Mononuclear cell (primary cell): ENCODE results near the gene TTC1. TPM values are rescaled to one million over a fixed set of nuclear protein-coding genes. Genes with fewer than 3 reads are reported as not detected.

ENCODE experiments used
- H3K27me3 ChIP-seq: 2 replicates; pipeline ENCODE4 v1.6.0; 2011; ENCODE audit warnings: low read length, control low read depth; ENCODE audit not compliant: insufficient read depth
- H3K4me1 ChIP-seq: 2 replicates; pipeline ENCODE4 v1.5.1; 2011; ENCODE audit warnings: mild to moderate bottlenecking, low read length, control low read depth; ENCODE audit not compliant: insufficient read depth
- H3K4me3 ChIP-seq: 2 replicates; pipeline ENCODE4 v1.5.1; 2011; ENCODE audit warnings: mild to moderate bottlenecking, low read length, moderate library complexity
- H3K9me3 ChIP-seq: 2 replicates; pipeline ENCODE4 v1.5.1; 2011; ENCODE audit warnings: low read depth, mild to moderate bottlenecking, control low read depth, low read length
- total RNA-seq: library from RNA; depleted of rRNA; stranded (reverse); fragments of >200 nt; gene quantifications from one replicate; pipeline ENCODE4 v1.2.3, GENCODE V29; 2012

Gene TTC1
- total RNA-seq, 1 donor, result 20.1 TPM

- H3K4me1 ChIP-seq, result peaks cover 16% of the 10 kb centered on the region
- no peaks in the 10 kb centered on the region for H3K27me3 ChIP-seq
- no peaks in the 10 kb centered on the region for H3K9me3 ChIP-seq
Measured at GRCh38 chr5:160020964-160021363, 12.0 kb downstream of the TTC1 start.

DNA sequence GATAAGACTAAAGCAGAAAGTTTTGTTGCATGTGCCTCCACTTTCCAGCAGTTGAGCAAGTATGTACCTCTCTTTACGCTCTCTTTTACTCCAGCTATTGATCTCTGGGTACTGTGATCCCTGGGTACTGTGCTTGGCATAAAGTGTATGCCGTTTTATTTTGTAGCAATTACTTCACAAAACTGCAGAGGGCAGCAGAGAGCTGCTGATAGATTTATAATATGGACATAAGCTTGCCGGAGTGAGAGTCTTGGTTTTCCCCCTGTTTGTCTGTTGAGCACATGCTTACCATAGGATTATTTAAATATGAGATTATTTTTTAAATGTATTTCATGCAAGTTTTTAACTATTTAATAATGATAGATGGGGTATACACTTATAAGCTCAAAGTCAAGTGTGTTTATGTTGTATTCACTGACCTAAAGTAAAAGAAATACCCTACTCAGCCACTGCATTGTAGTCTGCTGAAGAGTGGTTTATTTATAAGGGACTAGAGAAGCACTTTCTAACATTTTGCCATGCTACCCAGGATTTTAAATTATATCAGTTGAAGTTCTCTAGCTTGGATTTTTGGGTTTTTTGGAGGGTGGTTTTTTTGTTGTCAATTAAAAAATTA is 13.0 kb downstream of the TTC1 start:
- H3K4me3 ChIP-seq, result no peak overlapping the region
- H3K9me3 ChIP-seq, result no peaks in the 10 kb centered on the region
- no peaks in the 10 kb centered on the region for H3K27me3 ChIP-seq
- peaks cover 16% of the 10 kb centered on the region for H3K4me1 ChIP-seq

More at GRCh38 chr5:160020964-160021363, 12.0 kb downstream of the TTC1 start:
- H3K4me3 ChIP-seq, result no peak overlapping the region

DNA sequence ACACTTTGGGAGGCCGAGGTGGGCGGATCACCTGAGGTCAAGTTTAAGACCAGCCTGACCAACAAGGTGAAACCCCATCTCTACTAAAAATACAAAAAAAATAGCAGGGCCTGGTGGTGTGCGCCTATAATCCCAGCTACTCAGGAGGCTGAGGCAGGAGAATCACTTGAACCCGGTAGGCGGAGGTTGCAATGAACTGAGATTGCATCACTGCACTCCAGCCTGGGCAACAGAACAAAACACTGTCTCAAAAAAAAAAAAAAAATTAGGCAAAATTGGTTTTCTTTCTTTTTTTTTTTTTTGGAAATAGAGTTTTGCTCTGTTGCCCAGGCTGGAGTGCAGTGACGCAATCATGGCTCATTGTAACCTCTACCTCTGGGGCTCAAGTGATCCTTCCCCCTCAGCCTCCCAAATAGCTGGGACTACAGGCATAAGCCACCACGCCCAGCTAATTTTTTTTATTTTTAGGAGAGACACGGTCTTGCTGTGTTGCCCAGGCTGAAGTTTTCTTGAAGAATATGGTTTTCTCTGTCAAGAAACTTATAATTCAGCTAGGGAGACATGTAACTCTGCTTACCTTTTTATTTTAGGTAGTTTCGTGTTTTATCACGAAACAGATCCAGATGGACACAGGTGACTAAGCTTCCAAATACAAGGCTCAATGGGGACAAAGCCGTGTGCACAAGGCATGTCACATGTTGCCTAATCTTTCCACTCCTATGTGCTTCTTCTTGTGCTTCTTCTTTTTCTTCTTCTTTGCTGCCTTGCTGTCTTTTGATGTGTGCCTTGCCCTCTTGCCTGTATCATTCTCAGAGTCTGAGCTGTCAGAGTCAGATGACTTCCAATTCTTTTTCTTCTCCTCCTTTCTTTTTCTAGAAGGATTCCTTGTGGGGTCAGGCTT is 14.3 kb downstream of the TTC1 start:
- Histone ChIP-seq H3K27me3 (no peaks in the 10 kb centered on the region), H3K4me3 (no peak overlapping the region), H3K9me3 (no peaks in the 10 kb centered on the region), H3K4me1 (peaks cover 16% of the 10 kb centered on the region)

GRCh38 chr5:160023908-160024630 is 15.1 kb downstream of the TTC1 start:
- peaks cover 16% of the 10 kb centered on the region for H3K4me1 ChIP-seq
- no peak overlapping the region for H3K4me3 ChIP-seq
- no peaks in the 10 kb centered on the region for H3K9me3 ChIP-seq
- no peaks in the 10 kb centered on the region for H3K27me3 ChIP-seq

DNA sequence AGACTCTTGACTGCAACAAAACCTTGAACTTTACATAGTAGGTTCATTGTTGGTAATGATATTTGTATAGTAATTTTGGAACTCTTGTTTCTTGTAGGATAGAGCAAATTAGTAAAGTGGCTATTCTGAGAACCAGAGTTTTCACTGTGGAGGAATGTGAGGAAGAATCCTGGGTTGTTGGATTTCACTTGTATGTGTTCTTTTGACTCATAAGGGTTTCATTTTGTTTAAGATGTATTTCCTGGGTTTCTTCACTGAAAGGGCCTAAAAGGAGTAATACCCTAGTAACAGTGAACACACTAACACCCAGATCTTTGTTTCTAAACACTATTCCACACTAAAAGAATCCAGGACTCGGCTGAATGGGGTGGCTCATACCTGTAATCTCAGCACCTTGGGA is 20.1 kb downstream of the TTC1 start:
- Histone ChIP-seq H3K4me1 (peaks cover 8% of the 10 kb centered on the region), H3K4me3 (no peak overlapping the region), H3K27me3 (no peaks in the 10 kb centered on the region), H3K9me3 (no peaks in the 10 kb centered on the region)

DNA sequence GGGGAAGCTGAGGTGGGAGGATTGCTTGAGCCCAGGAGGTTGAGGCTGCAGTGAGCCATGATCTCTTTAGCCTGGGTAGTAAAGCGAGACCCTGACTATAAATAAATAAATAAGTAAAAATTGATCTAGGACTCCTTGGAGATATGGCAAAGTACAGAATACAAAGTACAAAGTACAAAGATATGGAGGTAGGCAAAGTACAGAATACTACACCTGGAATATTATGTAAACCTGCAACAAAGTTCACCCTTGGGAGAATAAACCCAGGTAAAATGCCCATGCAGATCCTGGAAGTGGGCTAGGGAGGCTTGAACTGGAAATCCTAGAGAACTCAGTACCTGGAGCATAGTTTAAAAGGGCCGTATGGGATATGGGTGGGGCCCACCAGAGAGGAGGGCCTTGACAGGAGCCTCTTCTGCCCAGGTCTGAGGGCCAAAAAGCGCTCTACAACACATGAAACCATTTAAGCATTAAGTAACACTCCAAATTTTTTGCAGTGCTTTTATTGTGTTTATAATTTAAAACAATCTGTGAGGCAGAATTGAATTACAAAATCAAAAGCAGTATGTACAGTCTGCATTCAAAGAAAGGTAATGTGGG is 20.7 kb downstream of the TTC1 start:
- Histone ChIP-seq H3K9me3 (no peaks in the 10 kb centered on the region), H3K27me3 (no peaks in the 10 kb centered on the region), H3K4me1 (peaks cover 8% of the 10 kb centered on the region), H3K4me3 (no peak overlapping the region)

- Histone ChIP-seq H3K4me1 (peaks cover 8% of the 10 kb centered on the region), H3K27me3 (no peaks in the 10 kb centered on the region), H3K4me3 (no peak overlapping the region), H3K9me3 (no peaks in the 10 kb centered on the region)
Measured at GRCh38 chr5:160030631-160031377, 21.9 kb downstream of the TTC1 start.

GRCh38 chr5:160033546-160034252 is 24.8 kb downstream of the TTC1 start:
- Histone ChIP-seq H3K4me1 (peaks cover 8% of the 10 kb centered on the region), H3K4me3 (no peak overlapping the region), H3K27me3 (no peaks in the 10 kb centered on the region), H3K9me3 (no peaks in the 10 kb centered on the region)

- Histone ChIP-seq H3K9me3 (no peaks in the 10 kb centered on the region), H3K4me3 (no peak overlapping the region), H3K4me1 (peaks cover 8% of the 10 kb centered on the region), H3K27me3 (no peaks in the 10 kb centered on the region)
Measured at GRCh38 chr5:160036243-160036642, 27.3 kb downstream of the TTC1 start.

- Histone ChIP-seq H3K9me3 (no peaks in the 10 kb centered on the region), H3K27me3 (no peaks in the 10 kb centered on the region), H3K4me1 (peaks cover 8% of the 10 kb centered on the region), H3K4me3 (no peak overlapping the region)
Measured at GRCh38 chr5:160036884-160037283, 27.9 kb downstream of the TTC1 start.

GRCh38 chr5:160039810-160040470 is 31.0 kb downstream of the TTC1 start:
- no peak overlapping the region for H3K4me3 ChIP-seq
- H3K27me3 ChIP-seq, result no peaks in the 10 kb centered on the region
- H3K9me3 ChIP-seq, result no peaks in the 10 kb centered on the region
- H3K4me1 ChIP-seq, result peaks cover 9% of the 10 kb centered on the region

DNA sequence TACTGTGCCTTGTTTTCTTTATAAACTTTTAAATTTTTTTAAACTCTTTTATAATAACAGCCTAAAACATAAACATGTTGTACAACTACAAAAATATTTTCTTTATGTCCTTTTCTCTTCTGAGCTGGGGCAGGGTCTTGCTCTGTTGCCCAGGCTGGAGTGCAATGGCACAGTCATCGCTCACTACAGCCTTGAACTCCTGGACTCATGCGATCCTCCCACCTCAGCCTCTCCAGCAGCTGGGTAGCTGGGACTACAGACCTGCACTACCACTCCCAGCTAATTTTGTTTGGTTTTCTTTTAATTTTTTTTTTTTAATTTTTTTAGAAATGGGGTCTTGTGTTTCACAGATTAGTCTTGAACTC is 31.5 kb downstream of the TTC1 start:
- Histone ChIP-seq H3K27me3 (no peaks in the 10 kb centered on the region), H3K4me1 (peaks cover 9% of the 10 kb centered on the region), H3K4me3 (no peak overlapping the region), H3K9me3 (no peaks in the 10 kb centered on the region)

GRCh38 chr5:160042671-160043070 is 33.7 kb downstream of the TTC1 start:
- Histone ChIP-seq H3K4me3 (no peak overlapping the region), H3K27me3 (no peaks in the 10 kb centered on the region), H3K4me1 (peaks cover 9% of the 10 kb centered on the region), H3K9me3 (no peaks in the 10 kb centered on the region)
